VCaP (cell line): ENCODE data around the gene NKX1-2.

ENCODE experiments used
- H3K27ac ChIP-seq: fragments of 450-650 bp; 2 replicates; pipeline ENCODE4 v1.5.1; 2017
- TF ChIP-seq, protein P1 (sequence below): fragments of 450-650 bp; conservative IDR thresholded peaks from 2 replicates; pipeline ENCODE4 v1.5.1; 2017; ENCODE audit warnings: mild to moderate bottlenecking, moderate library complexity

The NKX1-2 gene

DNA sequence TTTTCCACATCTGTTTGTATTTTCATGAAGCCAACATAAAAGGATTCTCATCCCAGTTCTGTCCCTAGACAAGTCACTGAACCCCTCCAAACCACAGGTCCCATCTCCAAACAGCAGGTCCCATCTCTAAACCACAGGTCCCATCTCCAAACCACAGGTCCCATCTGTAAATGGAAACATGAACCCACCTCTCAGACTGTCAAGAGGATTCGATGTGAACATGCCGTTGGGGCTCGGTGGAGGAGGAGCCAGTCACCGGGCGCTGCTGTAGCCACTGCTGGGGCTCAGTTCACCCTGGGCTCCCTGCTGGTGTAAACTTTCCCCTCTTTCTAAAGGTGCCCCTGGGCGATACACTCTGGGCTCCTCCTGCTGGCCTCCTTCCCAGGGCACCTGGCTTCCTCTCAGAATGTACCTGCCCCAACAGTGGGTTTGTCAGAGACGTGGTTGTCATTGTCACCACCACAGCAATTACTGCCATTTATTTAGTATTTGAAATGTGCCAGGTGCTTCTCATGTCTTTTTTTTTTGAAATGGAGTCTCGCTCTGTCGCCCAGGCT lies 24.8 kb upstream of the NKX1-2 start:
- TF ChIP-seq, protein P1, sequence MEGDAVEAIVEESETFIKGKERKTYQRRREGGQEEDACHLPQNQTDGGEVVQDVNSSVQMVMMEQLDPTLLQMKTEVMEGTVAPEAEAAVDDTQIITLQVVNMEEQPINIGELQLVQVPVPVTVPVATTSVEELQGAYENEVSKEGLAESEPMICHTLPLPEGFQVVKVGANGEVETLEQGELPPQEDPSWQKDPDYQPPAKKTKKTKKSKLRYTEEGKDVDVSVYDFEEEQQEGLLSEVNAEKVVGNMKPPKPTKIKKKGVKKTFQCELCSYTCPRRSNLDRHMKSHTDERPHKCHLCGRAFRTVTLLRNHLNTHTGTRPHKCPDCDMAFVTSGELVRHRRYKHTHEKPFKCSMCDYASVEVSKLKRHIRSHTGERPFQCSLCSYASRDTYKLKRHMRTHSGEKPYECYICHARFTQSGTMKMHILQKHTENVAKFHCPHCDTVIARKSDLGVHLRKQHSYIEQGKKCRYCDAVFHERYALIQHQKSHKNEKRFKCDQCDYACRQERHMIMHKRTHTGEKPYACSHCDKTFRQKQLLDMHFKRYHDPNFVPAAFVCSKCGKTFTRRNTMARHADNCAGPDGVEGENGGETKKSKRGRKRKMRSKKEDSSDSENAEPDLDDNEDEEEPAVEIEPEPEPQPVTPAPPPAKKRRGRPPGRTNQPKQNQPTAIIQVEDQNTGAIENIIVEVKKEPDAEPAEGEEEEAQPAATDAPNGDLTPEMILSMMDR: no peak
- no peak overlapping the region for H3K27ac ChIP-seq

DNA sequence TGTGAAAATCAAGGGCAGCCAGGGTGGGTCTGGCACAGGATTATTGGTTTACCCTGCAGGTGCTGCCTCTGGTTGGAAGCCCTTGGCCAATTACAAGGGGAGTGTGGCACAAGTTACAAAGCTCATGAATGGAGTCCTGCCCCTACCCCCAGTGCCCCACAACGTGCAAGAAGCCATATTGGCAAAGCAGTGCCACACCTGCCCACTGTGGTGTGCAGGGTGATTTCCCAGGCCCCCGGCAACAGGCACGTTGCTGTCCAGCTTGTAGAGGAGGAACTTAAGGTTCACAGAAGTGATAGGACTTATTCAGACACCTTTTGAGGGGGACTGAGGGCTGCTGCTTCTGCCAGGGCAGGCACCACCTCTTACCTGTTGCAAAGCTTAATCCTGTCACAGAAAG lies 23.2 kb upstream of the NKX1-2 start:
- TF ChIP-seq, protein P1: no peak
- no peak overlapping the region for H3K27ac ChIP-seq

DNA sequence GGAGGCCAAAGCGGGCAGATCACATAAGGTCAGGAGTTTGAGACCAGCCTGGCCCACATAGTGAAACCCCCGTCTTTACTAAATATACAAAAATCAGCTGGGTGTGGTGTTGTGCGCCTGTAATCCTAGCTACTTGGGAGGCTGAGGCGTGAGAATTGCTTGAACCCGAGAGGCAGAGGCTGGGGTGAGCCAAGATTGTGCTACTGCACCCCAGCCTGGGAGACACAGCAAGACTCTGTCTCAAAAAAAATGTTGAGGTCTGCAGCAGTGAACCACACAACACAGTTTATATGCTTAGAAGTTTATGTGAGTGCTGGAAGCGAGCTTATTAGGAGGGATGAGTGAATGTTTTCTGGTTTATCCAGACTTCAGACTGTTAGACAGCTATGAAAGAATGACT lies 22.2 kb upstream of the NKX1-2 start:
- H3K27ac ChIP-seq: no peak overlapping the region
- TF ChIP-seq, protein P1: no peak

DNA sequence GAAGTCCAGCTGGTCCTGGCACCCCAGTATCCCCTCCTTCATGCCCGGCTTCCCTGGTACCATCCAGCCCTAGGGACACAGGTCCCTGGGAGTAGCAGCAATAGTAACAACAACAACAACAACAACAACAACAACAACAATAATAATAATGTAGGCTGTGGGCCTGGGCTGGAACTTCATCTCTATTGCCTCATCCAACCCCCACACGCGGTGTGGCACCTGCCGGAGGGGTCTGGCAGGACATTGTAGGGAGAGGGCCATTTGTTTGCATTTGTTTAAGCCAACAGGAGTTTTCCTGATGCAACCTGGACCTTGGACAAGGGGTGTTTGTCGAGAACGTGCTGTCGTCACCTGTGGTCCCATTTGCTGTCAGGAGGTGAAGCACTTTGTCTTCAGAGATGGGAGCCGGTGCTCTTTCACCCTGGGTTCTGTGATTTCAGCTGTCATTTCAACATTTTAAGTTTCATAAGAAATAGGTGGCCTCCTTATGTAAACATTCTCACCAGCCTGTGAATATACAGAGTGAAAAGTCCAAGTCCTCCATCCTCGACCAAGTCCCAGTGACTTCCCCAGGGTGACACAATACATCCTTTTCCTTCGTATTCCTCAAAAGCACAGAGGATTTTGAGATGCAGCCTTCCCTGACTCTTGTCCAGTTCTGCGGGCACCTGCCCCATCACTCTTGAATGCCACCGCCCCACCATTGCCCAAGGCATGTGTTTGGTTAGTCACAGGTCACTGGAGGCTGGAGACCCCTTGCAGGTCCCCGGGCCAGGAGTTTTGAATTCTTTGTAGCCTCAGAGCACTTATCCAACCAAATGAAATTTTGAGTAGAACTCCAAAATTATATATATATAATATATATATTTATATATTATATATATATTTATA lies 21.0 kb upstream of the NKX1-2 start:
- TF ChIP-seq, protein P1: no peak
- H3K27ac ChIP-seq: no peak overlapping the region

DNA sequence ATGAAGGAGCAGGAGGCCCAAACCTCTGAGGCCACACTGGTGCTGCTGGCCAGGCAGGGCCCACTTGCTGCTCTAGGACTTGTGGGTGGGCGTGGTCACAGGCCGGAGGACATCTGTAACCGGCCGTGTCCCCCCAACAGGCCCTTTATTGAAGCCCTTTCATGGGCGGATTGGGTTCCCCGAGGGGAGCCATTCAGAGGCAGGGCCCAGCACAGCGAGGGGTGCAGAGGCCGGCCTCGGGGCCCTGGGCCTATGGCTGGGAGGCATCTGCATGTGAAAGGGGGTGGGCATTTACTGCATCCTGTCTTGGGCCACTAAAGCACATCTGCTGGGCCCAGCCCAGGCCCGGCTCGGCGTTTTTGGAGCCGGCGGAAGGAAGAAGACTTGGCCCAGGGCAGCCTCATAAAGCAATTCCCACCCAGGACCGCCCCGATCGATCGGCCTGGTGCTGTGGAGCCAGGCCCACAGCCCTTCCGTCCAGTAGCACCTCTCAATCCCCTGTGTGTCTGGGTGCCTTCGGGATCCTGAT lies 20.2 kb upstream of the NKX1-2 start:
- TF ChIP-seq, protein P1: no peak
- no peak overlapping the region for H3K27ac ChIP-seq

DNA sequence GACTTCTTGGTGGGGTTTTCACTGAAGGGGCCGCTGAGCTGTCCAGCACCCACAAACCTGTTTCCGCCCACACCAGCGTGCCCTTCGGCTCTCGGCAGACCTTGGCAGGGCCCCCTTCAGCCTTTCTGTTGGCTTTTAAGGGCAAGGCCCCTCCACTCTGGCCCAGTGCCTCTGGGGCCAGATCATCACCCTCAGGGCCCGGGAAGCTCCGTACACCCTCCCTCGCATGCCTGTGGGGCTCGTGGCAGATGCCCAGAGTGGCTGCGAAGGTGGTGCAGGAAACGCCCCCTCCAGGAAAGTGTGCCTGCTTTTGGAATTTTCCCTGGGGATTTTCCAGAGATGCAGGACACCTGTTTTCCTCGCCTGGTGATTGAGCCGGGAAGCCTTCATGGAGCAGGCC lies 18.8 kb upstream of the NKX1-2 start:
- no peak overlapping the region for H3K27ac ChIP-seq
- TF ChIP-seq, protein P1: no peak

DNA sequence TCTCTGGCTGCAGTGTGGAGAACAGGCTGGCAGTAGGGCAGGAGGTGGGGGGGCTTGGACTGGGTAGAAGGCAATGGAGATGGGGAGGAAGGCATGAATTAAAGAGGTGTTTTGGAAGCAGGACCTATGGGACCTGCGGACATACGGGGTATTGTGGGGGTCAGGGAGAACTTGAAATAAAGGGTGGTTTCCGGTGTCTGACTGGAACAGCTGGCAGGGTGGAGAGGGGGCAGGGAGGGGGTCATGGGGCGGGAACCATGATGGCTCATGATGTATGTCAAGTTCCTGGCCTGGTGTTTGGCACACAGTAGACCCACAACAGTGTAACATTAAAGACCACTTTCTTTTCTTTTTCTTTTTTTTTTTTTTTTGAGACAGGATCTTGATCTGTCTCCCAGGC lies 17.3 kb upstream of the NKX1-2 start:
- TF ChIP-seq, protein P1: no peak
- H3K27ac ChIP-seq: no peak overlapping the region
